A549 treated with CORT108297 at 1 μM for 4 hours (cell line): ENCODE data around the gene ACHE. TPM values are rescaled to one million over a fixed set of nuclear protein-coding genes. Genes with fewer than 3 reads are reported as not detected.

Source experiments
- total RNA-seq: library from RNA; stranded (reverse); fragments of 200-300 nt; extraction: Qiagen RNA extraction; gene quantifications from 5 replicates; pipeline ENCODE4 v1.2.3, GENCODE V29; 2022

Gene ACHE
- total RNA-seq: 2.1 to 2.7 TPM (median 2.5 TPM) in 5 replicates

DNA sequence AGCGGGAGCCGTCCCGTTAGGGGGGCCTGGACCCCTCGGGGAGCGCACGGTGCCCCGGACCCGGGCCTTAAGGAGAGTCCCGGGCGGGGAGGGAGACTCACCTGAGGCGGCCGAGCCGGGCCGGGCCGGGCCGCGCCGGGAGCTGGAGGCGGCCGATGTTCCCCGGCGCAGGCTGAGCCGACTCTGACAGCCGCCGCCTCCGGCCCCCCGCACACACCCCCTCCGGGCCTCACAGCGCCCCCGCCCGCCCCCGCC lies at the start of gene ACHE:
Gene ACHE (minus strand): TSS at position 188 of the 255 bp plus-strand sequence. CDS start 1,656 bp downstream, outside the sequence.

GRCh38 chr7:100888988-100889750 lies 6.5 kb downstream of the ACHE start, which contains the start of gene UFSP1:
TSS of gene UFSP1 (minus strand) at chr7:100889715. CDS start at chr7:100889271, 444 bp downstream.

GRCh38 chr7:100874577-100875355 lies 20.9 kb downstream of the ACHE start, which contains the start of gene SRRT:
TSS of gene SRRT (plus strand) at chr7:100875103. CDS start at chr7:100875591, 488 bp downstream.

GRCh38 chr7:100867040-100867775 lies 28.5 kb downstream of the ACHE start, which contains the start of gene TRIP6:
TSS of gene TRIP6 (plus strand) at chr7:100867387. CDS start at chr7:100867498, 111 bp downstream.

DNA sequence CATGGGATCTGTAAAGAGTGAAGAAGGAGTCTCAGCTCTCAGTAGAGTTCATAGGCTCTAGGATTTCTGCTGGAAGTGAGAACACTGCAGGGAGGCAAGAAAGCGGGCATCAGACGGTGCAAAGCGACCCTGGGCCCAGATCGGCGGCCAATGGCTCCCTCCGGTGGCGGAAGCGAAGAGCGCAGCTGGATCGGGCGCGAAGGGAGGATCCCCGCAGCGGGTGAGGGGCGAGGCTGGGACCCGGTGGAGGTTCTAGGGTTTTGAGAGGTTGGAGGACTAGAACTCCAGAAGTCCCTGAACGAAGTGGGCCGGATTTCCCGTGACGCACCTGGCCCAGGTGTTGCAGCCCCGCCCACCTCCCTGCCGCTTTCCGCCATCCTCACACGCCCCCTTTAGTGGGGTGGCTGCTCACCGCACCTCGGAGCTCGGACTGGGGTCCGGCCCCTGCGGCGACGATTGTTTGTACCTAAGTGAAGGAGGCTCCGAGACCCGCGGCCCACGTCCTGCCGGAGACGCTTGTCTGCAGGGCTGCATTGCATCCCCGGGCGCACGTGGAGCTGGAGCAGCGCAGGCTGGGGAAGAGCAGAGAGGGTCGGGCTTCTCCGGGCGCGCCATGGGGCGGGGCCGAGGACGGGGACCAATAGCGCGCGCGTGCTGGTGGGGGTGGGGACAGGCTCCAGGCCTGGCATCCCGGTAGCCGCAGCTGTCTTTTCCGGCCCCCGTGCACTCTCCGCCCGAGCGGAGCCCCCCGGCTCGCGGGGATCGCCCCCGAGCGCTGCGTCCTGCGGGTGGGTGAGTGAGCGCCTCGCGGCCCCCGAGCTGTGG lies 43.4 kb downstream of the ACHE start, which contains the start of gene SLC12A9:
Gene SLC12A9 (plus strand): TSS at position 666 of the 825 bp plus-strand sequence. CDS start 1,485 bp downstream, outside the sequence.

Other genes starting within 250 kb of the ACHE start
- gene ACTL6B, start 239.4 kb downstream of the ACHE start, total RNA-seq: not detected in 5 replicates
- 168 to 270 TPM (median 258 TPM) in 5 replicates for gene GNB2, start 222.1 kb downstream of the ACHE start, total RNA-seq
- gene GIGYF1, start 201.6 kb downstream of the ACHE start, total RNA-seq: 11.9 to 22.9 TPM (median 22.7 TPM) in 5 replicates
- 77.9 to 104 TPM (median 98.3 TPM) in 5 replicates for gene POP7, start 189.8 kb downstream of the ACHE start, total RNA-seq
- gene EPO, start 175.4 kb downstream of the ACHE start, total RNA-seq: not detected in 5 replicates
- not detected in 5 replicates for gene ZAN, start 162.3 kb downstream of the ACHE start, total RNA-seq
- gene EPHB4, start 68.4 kb downstream of the ACHE start, total RNA-seq: 39.2 to 47.9 TPM (median 46.5 TPM) in 5 replicates
- gene SLC12A9, start 43.2 kb downstream of the ACHE start, total RNA-seq: 11.7 to 18.4 TPM (median 16.6 TPM) in 5 replicates
- 44.2 to 63.5 TPM (median 57.8 TPM) in 5 replicates for gene TRIP6, start 28.5 kb downstream of the ACHE start, total RNA-seq
- 125 to 149 TPM (median 146 TPM) in 5 replicates for gene SRRT, start 20.8 kb downstream of the ACHE start, total RNA-seq
- 3.7 to 7.5 TPM (median 5.2 TPM) in 5 replicates for gene UFSP1, start 6.2 kb downstream of the ACHE start, total RNA-seq
- gene MUC3A, start 53.6 kb upstream of the ACHE start, total RNA-seq: 14.0 to 19.4 TPM (median 17.8 TPM) in 5 replicates
- 15.1 to 20.6 TPM (median 20.0 TPM) in 5 replicates for gene MUC12, start 73.7 kb upstream of the ACHE start, total RNA-seq
- gene MUC17, start 124.2 kb upstream of the ACHE start, total RNA-seq: 0.02 to 0.14 TPM (median 0.02 TPM) in 5 replicates
- gene TRIM56, start 189.6 kb upstream of the ACHE start, total RNA-seq: 10.5 to 14.9 TPM (median 12.8 TPM) in 5 replicates
- gene SERPINE1, start 231.2 kb upstream of the ACHE start, total RNA-seq: 1,104 to 1,398 TPM (median 1,160 TPM) in 5 replicates